ENCODE measurements around the gene ATP8B4.

DNA sequence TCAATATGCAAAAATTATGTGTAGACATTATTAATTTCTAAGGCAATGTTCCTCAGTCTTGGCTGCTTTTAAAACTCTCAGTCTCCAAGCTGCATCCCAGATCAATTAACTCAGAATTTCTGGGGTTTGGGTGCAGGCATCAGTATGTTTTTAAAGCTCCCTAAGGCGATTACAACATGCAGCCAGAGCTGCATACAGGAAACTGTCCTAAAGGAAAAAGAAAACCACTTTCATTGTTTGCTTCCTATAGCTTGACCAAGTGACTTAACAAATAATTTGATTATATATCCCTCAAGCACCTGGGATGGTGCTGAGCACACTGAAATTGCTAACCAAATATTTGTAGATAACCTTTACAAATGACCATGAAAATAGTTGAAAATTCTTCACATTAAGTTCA is 303.5 kb downstream of the ATP8B4 start:
- TF ChIP-seq, protein P1, sequence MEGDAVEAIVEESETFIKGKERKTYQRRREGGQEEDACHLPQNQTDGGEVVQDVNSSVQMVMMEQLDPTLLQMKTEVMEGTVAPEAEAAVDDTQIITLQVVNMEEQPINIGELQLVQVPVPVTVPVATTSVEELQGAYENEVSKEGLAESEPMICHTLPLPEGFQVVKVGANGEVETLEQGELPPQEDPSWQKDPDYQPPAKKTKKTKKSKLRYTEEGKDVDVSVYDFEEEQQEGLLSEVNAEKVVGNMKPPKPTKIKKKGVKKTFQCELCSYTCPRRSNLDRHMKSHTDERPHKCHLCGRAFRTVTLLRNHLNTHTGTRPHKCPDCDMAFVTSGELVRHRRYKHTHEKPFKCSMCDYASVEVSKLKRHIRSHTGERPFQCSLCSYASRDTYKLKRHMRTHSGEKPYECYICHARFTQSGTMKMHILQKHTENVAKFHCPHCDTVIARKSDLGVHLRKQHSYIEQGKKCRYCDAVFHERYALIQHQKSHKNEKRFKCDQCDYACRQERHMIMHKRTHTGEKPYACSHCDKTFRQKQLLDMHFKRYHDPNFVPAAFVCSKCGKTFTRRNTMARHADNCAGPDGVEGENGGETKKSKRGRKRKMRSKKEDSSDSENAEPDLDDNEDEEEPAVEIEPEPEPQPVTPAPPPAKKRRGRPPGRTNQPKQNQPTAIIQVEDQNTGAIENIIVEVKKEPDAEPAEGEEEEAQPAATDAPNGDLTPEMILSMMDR (conservative IDR thresholded peaks at IDR 0.05), result no peak
- no peak for TF ChIP-seq EZH2 (IDR thresholded peaks at IDR 0.05; ENCODE audit: low read depth)
